ENCODE data around the gene PHKA1. TPM values are rescaled to one million over a fixed set of nuclear protein-coding genes. Genes with fewer than 3 reads are reported as not detected.

PHKA1 gene
- total and polyA plus RNA-seq, 4 donors: 0.57 to 5.5 (median 1.4) TPM

DNA sequence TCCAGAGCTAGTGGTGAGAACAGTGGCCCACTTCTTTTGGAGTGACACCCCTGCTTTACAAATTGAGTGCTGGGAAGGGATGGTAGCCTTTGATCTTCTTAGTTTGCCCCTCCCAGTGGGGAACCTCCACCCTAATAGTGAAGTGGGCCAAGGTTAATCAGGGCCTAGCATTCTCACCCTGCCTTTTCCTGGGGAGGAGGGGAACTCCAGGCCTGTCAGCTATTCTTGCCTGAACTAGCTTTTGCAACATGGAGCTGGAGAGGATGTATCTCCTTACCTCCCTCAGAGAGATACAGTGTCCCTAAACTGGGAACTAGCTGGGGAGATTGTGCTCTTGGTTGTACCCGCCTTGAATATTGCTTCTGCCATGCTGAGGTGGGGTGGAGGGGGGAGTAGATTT, 20.6 kb downstream of the PHKA1 start:
- Histone ChIP-seq H3K9me3 (ENCODE audit: control insufficient read depth in 4 of 4, low read length in 3 of 4) (no peaks in the 10 kb centered on the region), H3K4me3 (ENCODE audit: low read depth in 1 of 3, low read length in 3 of 3) (no peak overlapping the region), H3K4me1 (ENCODE audit: control insufficient read depth in 4 of 4, insufficient read depth in 4 of 4, low read length in 3 of 4) (no peaks in the 10 kb centered on the region), H3K36me3 (ENCODE audit: control insufficient read depth in 4 of 4, insufficient read depth in 3 of 4, low read depth in 1 of 4, low read length in 3 of 4) (no peaks in the 10 kb centered on the region), H3K9ac (ENCODE audit: low read depth in 1 of 2, low read length in 2 of 2) (no peak overlapping the region), H3K27me3 (ENCODE audit: control insufficient read depth in 4 of 4, insufficient read depth in 4 of 4, low read length in 3 of 4) (no peaks in the 10 kb centered on the region), H3K27ac (ENCODE audit: low read depth in 1 of 2, low read length in 2 of 2) (no peak overlapping the region)
- 89% methylated on average over 1 of the region's 1 CpG for WGBS
- TF ChIP-seq GABPA (IDR thresholded peaks at IDR 0.05 in 1 of 2, conservative IDR thresholded peaks at IDR 0.05 in 1 of 2) (no peak), HNF4G (IDR thresholded peaks at IDR 0.05) (no peak), EGR1 (IDR thresholded peaks at IDR 0.05; ENCODE audit: low read depth in 2 of 2) (no peak), TAF1 (conservative IDR thresholded peaks at IDR 0.05) (no peak), YY1 (IDR thresholded peaks at IDR 0.05) (no peak), NR2F2 (IDR thresholded peaks at IDR 0.05) (no peak), FOXA1 (IDR thresholded peaks at IDR 0.05) (no peak), RAD21 (IDR thresholded peaks at IDR 0.05) (no peak), SP1 (IDR thresholded peaks at IDR 0.05) (no peak), RXRA (IDR thresholded peaks at IDR 0.05) (no peak), JUND (IDR thresholded peaks at IDR 0.05) (no peak), HNF4A (conservative IDR thresholded peaks at IDR 0.05) (no peak), FOXA2 (IDR thresholded peaks at IDR 0.05) (no peak)
- TF ChIP-seq, protein P1, sequence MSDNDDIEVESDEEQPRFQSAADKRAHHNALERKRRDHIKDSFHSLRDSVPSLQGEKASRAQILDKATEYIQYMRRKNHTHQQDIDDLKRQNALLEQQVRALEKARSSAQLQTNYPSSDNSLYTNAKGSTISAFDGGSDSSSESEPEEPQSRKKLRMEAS (IDR thresholded peaks at IDR 0.05): no peak
- TF ChIP-seq, protein P2, sequence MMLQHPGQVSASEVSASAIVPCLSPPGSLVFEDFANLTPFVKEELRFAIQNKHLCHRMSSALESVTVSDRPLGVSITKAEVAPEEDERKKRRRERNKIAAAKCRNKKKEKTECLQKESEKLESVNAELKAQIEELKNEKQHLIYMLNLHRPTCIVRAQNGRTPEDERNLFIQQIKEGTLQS (IDR thresholded peaks at IDR 0.05): no peak
- TF ChIP-seq, protein P3, sequence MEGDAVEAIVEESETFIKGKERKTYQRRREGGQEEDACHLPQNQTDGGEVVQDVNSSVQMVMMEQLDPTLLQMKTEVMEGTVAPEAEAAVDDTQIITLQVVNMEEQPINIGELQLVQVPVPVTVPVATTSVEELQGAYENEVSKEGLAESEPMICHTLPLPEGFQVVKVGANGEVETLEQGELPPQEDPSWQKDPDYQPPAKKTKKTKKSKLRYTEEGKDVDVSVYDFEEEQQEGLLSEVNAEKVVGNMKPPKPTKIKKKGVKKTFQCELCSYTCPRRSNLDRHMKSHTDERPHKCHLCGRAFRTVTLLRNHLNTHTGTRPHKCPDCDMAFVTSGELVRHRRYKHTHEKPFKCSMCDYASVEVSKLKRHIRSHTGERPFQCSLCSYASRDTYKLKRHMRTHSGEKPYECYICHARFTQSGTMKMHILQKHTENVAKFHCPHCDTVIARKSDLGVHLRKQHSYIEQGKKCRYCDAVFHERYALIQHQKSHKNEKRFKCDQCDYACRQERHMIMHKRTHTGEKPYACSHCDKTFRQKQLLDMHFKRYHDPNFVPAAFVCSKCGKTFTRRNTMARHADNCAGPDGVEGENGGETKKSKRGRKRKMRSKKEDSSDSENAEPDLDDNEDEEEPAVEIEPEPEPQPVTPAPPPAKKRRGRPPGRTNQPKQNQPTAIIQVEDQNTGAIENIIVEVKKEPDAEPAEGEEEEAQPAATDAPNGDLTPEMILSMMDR (IDR thresholded peaks at IDR 0.05; ENCODE audit: low read depth, low read length, missing input control): no peak
- TF ChIP-seq, protein P4, sequence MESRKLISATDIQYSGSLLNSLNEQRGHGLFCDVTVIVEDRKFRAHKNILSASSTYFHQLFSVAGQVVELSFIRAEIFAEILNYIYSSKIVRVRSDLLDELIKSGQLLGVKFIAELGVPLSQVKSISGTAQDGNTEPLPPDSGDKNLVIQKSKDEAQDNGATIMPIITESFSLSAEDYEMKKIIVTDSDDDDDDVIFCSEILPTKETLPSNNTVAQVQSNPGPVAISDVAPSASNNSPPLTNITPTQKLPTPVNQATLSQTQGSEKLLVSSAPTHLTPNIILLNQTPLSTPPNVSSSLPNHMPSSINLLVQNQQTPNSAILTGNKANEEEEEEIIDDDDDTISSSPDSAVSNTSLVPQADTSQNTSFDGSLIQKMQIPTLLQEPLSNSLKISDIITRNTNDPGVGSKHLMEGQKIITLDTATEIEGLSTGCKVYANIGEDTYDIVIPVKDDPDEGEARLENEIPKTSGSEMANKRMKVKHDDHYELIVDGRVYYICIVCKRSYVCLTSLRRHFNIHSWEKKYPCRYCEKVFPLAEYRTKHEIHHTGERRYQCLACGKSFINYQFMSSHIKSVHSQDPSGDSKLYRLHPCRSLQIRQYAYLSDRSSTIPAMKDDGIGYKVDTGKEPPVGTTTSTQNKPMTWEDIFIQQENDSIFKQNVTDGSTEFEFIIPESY (IDR thresholded peaks at IDR 0.05): no peak
- TF ChIP-seq, protein P5, sequence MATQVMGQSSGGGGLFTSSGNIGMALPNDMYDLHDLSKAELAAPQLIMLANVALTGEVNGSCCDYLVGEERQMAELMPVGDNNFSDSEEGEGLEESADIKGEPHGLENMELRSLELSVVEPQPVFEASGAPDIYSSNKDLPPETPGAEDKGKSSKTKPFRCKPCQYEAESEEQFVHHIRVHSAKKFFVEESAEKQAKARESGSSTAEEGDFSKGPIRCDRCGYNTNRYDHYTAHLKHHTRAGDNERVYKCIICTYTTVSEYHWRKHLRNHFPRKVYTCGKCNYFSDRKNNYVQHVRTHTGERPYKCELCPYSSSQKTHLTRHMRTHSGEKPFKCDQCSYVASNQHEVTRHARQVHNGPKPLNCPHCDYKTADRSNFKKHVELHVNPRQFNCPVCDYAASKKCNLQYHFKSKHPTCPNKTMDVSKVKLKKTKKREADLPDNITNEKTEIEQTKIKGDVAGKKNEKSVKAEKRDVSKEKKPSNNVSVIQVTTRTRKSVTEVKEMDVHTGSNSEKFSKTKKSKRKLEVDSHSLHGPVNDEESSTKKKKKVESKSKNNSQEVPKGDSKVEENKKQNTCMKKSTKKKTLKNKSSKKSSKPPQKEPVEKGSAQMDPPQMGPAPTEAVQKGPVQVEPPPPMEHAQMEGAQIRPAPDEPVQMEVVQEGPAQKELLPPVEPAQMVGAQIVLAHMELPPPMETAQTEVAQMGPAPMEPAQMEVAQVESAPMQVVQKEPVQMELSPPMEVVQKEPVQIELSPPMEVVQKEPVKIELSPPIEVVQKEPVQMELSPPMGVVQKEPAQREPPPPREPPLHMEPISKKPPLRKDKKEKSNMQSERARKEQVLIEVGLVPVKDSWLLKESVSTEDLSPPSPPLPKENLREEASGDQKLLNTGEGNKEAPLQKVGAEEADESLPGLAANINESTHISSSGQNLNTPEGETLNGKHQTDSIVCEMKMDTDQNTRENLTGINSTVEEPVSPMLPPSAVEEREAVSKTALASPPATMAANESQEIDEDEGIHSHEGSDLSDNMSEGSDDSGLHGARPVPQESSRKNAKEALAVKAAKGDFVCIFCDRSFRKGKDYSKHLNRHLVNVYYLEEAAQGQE (IDR thresholded peaks at IDR 0.05): no peak
- no peak for DNase-seq (ENCODE audit: low spot score)

Data from liver (tissue), 9 donors.